A673 (cell line): ENCODE measurements around the gene FITM1. TPM values are rescaled to one million over a fixed set of nuclear protein-coding genes. Genes with fewer than 3 reads are reported as not detected.

Source experiments
- BruUV-seq: library from RNA; stranded (reverse); fragments of 400-500 nt; replicated peaks from 2 replicates; lab custom pipeline; 2021; lab: Mats Ljungman, UMichigan
- CTCF ChIA-PET: fragments of 300-600 bp; sonication (Branson Sonifier 250); formaldehyde crosslinking; loops from one replicate; lab custom pipeline; 2022; ENCODE audit warnings: antibody characterized with exemption; lab: Charles Lee
- POLR2A ChIA-PET: fragments of 300-600 bp; sonication (Branson Sonifier 250); formaldehyde crosslinking; loops from one replicate; lab custom pipeline; 2022; ENCODE audit warnings: antibody characterized with exemption; ENCODE audit not compliant: low non-redundant PET; lab: Charles Lee
- DNase-seq: peaks from one replicate; pipeline ENCODE4 v3.0.0-alpha.2; 2015; ENCODE audit warnings: low spot score
- H3K27ac ChIP-seq: fragments of 200-600 bp; sonication (generic); 2 replicates; pipeline ENCODE4 v1.5.1; 2016; ENCODE audit warnings: mixed run types, low read depth, mild to moderate bottlenecking, mixed read lengths, antibody characterized with exemption, low read length; ENCODE audit not compliant: poor library complexity, severe bottlenecking
- H3K27me3 ChIP-seq: fragments of 200-600 bp; sonication (generic); replicated peaks from 2 replicates; pipeline ENCODE4 v1.6.1; 2017; ENCODE audit warnings: mixed run types, low read depth, mild to moderate bottlenecking, mixed read lengths, antibody characterized with exemption, low read length; ENCODE audit not compliant: insufficient read depth, poor library complexity
- H3K36me3 ChIP-seq: fragments of 200-600 bp; sonication (generic); 2 replicates; pipeline ENCODE4 v1.6.1; 2016; ENCODE audit warnings: mixed run types, mild to moderate bottlenecking, mixed read lengths, antibody characterized with exemption, low read length; ENCODE audit not compliant: insufficient read depth, poor library complexity, severe bottlenecking
- H3K4me1 ChIP-seq: fragments of 200-600 bp; sonication (generic); 2 replicates; pipeline ENCODE4 v1.6.1; 2017; ENCODE audit warnings: mixed run types, mild to moderate bottlenecking, mixed read lengths, antibody characterized with exemption, low read length; ENCODE audit not compliant: insufficient read depth, poor library complexity, severe bottlenecking
- H3K4me3 ChIP-seq: fragments of 200-600 bp; sonication (generic); 2 replicates; pipeline ENCODE4 v1.5.1; 2016; ENCODE audit warnings: low read depth, mixed run types, mild to moderate bottlenecking, mixed read lengths, low read length; ENCODE audit not compliant: poor library complexity, severe bottlenecking
- H3K9me3 ChIP-seq: fragments of 200-600 bp; sonication (generic); 2 replicates; pipeline ENCODE4 v1.6.1; 2016; ENCODE audit warnings: mixed run types, low read depth, mild to moderate bottlenecking, mixed read lengths, antibody characterized with exemption, low read length; ENCODE audit not compliant: poor library complexity, severe bottlenecking
- CTCF ChIP-seq: fragments of 300-800, 200-600 bp; sonication (generic); conservative IDR thresholded peaks from 2 replicates; pipeline ENCODE4 v1.5.1; 2017; ENCODE audit warnings: low read depth, mild to moderate bottlenecking, antibody characterized with exemption, low read length, moderate library complexity, mixed read lengths
- EZH2 ChIP-seq: fragments of 200-600 bp; sonication (generic); IDR thresholded peaks from 2 replicates; pipeline ENCODE4 v1.6.1; 2017; ENCODE audit warnings: borderline replicate concordance, low read depth, mild to moderate bottlenecking, mixed read lengths, antibody characterized with exemption, low read length; ENCODE audit not compliant: poor library complexity, severe bottlenecking
- intact Hi-C: fragments of 100-400 bp; cut with micrococcal nuclease; formaldehyde crosslinking; loops from one replicate; pipeline ENCODE4 v1.10.0; 2022; ENCODE audit not compliant: unreplicated experiment
- total RNA-seq: library from RNA; stranded (reverse); gene quantifications from 2 replicates; pipeline ENCODE4 v1.2.3, GENCODE V29; 2021

The FITM1 gene
- total RNA-seq, 1 experiment from 2014 or later, result not detected

DNA sequence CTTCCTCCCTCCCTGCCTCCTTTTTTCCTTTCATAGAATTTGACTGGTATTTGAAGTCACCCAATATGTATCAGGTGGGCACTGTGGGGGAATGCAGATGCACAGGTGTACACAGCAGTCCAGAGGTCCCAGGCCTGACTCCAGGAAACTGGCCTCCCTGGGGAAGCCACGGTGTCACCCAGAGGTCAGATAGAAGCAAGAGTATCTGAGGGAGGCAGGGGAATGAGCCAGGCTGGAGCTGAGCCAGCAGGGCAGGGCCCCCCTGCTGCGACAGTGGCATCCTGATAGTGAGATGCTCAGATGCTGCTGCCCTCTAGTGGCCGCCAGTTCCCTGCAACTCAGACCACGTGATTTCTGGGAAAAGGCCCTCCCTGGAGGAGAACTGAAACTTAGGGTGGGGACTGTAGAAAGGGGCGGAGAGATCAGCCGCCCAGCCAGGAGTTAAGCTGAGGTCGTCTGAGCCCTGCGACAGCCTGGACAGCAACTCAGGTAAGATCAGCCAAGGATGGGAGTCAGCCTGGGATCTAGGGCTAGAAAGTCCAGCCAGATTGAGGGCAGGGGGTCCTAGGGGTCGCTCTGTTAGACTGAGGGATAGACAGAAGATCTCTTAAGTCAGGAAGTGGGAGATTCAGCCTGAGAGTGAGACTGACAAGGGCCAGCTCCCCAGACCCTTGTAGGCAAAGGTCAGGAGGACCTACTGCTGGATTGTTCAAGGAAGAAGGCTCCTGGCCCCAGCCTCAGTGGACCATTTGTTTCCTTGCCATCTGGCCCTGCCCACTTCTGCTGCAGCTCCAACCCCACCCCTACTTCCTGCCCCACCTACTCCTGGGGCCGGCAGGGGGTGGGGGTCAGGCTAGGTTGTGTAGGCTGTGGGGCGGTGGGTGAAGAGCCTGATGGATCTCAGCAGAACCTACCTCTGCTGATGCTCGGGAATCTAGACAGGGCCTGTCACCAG lies 30.7 kb downstream of the FITM1 start, which contains the start of gene IRF9:
Gene IRF9 (plus strand): TSS at position 416 of the 955 bp plus-strand sequence. CDS start 880 bp downstream, outside the sequence.
- ChIA-PET POLR2A (interaction anchor here (0.6 kb wide), 1 partner anchor 67 kb away, joined by 3 read pairs; the partner anchor contains the start of gene PCK2), CTCF (interaction anchor here (0.5 to 2.6 kb wide), 9 partner anchors 14 to 103 kb away, joined by 3 to 17 read pairs (median 3); partner anchors contain the start of genes DCAF11, NRL and PSME1)
- intact Hi-C loops, result loop anchor here (1.0 kb wide), 3 partner anchors 14 to 149 kb away; partner anchors contain the start of gene RNF31
- BruUV-seq, result no TSS peak
- peak; percentile 95 for DNase-seq
- TF ChIP-seq CTCF (peak; percentile 99), EZH2 (no peak)
- Histone ChIP-seq H3K9me3 (no peaks in the 10 kb centered on the region), H3K4me1 (peaks cover 8% of the 10 kb centered on the region), H3K27ac (peak within 1 kb of the TSS; percentile 75), H3K27me3 (no peaks in the 10 kb centered on the region), H3K4me3 (peak within 1 kb of the TSS; percentile 51), H3K36me3 (peaks cover 40% of the 10 kb centered on the region)

GRCh38 chr14:24162093-24162492 lies 31.6 kb downstream of the FITM1 start:
- H3K27ac ChIP-seq, result no peak overlapping the region
- CTCF ChIA-PET, result interaction anchor here (1.0 to 2.6 kb wide), 2 partner anchors 69 to 104 kb away, joined by 3 to 17 read pairs; no protein-coding TSS in a partner anchor
- no peak for DNase-seq

More at GRCh38 chr14:24162093-24162492, 31.6 kb downstream of the FITM1 start:
- peaks cover 32% of the 10 kb centered on the region for H3K36me3 ChIP-seq
- BruUV-seq, result no TSS peak
- TF ChIP-seq CTCF (no peak), EZH2 (no peak)
- POLR2A ChIA-PET, result no interaction called here
- intact Hi-C loops, result no loop called here
- no peaks in the 10 kb centered on the region for H3K9me3 ChIP-seq
- no peaks in the 10 kb centered on the region for H3K27me3 ChIP-seq
- H3K4me3 ChIP-seq, result peak overlapping the region; percentile 51
- peaks cover 8% of the 10 kb centered on the region for H3K4me1 ChIP-seq
